Panc1 (cell line): ENCODE measurements around the gene FUOM.

Experiments used
- POLR2AphosphoS5 ChIP-seq: IDR thresholded peaks from 2 replicates; pipeline ENCODE4 v1.6.1; 2012; ENCODE audit warnings: mild to moderate bottlenecking, low read depth, low read length, moderate library complexity
- SIN3A ChIP-seq: IDR thresholded peaks from 2 replicates; pipeline ENCODE4 v1.6.1; 2012; ENCODE audit warnings: low read depth, mild to moderate bottlenecking, low read length, moderate library complexity, borderline replicate concordance; ENCODE audit not compliant: insufficient read depth
- TF ChIP-seq, protein P1 (sequence below): fragments of 450-650 bp; IDR thresholded peaks from 2 replicates; pipeline ENCODE4 v1.5.1; 2017; ENCODE audit warnings: mild to moderate bottlenecking
- TF ChIP-seq, protein P2 (sequence below), 2 experiments: IDR thresholded peaks; 2 replicates each; pipeline ENCODE4 v1.6.1; 2011 to 2012; ENCODE audit warnings: low read depth in 2 of 2, control low read depth in 1 of 2, low read length in 1 of 2, mild to moderate bottlenecking in 1 of 2, moderate library complexity in 1 of 2; ENCODE audit not compliant: insufficient read depth in 1 of 2

DNA sequence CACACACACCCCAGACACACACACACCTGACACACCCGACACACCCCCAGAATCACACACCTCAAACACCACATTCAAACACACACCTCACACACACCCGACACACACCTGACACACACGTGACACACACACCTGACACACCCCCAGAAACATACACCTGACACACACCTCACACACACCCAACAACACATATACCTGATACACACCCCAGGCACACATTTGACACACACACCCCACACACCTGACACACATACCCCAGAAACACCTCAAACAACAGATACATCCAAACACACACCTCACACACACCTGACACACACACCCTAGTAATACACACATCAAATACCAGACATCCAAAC lies 20.5 kb downstream of the FUOM start:
- TF ChIP-seq, protein P1, sequence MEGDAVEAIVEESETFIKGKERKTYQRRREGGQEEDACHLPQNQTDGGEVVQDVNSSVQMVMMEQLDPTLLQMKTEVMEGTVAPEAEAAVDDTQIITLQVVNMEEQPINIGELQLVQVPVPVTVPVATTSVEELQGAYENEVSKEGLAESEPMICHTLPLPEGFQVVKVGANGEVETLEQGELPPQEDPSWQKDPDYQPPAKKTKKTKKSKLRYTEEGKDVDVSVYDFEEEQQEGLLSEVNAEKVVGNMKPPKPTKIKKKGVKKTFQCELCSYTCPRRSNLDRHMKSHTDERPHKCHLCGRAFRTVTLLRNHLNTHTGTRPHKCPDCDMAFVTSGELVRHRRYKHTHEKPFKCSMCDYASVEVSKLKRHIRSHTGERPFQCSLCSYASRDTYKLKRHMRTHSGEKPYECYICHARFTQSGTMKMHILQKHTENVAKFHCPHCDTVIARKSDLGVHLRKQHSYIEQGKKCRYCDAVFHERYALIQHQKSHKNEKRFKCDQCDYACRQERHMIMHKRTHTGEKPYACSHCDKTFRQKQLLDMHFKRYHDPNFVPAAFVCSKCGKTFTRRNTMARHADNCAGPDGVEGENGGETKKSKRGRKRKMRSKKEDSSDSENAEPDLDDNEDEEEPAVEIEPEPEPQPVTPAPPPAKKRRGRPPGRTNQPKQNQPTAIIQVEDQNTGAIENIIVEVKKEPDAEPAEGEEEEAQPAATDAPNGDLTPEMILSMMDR = no peak
- no peak for TF ChIP-seq POLR2AphosphoS5
- TF ChIP-seq, protein P2, sequence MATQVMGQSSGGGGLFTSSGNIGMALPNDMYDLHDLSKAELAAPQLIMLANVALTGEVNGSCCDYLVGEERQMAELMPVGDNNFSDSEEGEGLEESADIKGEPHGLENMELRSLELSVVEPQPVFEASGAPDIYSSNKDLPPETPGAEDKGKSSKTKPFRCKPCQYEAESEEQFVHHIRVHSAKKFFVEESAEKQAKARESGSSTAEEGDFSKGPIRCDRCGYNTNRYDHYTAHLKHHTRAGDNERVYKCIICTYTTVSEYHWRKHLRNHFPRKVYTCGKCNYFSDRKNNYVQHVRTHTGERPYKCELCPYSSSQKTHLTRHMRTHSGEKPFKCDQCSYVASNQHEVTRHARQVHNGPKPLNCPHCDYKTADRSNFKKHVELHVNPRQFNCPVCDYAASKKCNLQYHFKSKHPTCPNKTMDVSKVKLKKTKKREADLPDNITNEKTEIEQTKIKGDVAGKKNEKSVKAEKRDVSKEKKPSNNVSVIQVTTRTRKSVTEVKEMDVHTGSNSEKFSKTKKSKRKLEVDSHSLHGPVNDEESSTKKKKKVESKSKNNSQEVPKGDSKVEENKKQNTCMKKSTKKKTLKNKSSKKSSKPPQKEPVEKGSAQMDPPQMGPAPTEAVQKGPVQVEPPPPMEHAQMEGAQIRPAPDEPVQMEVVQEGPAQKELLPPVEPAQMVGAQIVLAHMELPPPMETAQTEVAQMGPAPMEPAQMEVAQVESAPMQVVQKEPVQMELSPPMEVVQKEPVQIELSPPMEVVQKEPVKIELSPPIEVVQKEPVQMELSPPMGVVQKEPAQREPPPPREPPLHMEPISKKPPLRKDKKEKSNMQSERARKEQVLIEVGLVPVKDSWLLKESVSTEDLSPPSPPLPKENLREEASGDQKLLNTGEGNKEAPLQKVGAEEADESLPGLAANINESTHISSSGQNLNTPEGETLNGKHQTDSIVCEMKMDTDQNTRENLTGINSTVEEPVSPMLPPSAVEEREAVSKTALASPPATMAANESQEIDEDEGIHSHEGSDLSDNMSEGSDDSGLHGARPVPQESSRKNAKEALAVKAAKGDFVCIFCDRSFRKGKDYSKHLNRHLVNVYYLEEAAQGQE (IDR thresholded peaks at IDR 0.05; ENCODE audit: insufficient read depth in 1 of 2, low read depth in 2 of 2, low read length in 1 of 2) = no peak
- TF ChIP-seq SIN3A = no peak
